C4-2B (cell line): ENCODE results near the gene CNTNAP5.

Source experiments
- ZFX ChIP-seq: fragments of 450-650 bp; IDR thresholded peaks from 2 replicates; pipeline ENCODE4 v1.6.1; 2017
- TF ChIP-seq, protein P1 (sequence below): fragments of 450-650 bp; conservative IDR thresholded peaks from 2 replicates; pipeline ENCODE4 v1.5.1; 2017; ENCODE audit warnings: mild to moderate bottlenecking

- TF ChIP-seq, protein P1, sequence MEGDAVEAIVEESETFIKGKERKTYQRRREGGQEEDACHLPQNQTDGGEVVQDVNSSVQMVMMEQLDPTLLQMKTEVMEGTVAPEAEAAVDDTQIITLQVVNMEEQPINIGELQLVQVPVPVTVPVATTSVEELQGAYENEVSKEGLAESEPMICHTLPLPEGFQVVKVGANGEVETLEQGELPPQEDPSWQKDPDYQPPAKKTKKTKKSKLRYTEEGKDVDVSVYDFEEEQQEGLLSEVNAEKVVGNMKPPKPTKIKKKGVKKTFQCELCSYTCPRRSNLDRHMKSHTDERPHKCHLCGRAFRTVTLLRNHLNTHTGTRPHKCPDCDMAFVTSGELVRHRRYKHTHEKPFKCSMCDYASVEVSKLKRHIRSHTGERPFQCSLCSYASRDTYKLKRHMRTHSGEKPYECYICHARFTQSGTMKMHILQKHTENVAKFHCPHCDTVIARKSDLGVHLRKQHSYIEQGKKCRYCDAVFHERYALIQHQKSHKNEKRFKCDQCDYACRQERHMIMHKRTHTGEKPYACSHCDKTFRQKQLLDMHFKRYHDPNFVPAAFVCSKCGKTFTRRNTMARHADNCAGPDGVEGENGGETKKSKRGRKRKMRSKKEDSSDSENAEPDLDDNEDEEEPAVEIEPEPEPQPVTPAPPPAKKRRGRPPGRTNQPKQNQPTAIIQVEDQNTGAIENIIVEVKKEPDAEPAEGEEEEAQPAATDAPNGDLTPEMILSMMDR: no peak
- no peak for TF ChIP-seq ZFX
These were observed 813.3 kb downstream of the CNTNAP5 start for GRCh38 chr2:124838406-124838805.
